ENCODE data around the gene SNED1.
A peak's percentile ranks its signal among the peaks of the same experiment; 100 is the strongest.

Gene SNED1

DNA sequence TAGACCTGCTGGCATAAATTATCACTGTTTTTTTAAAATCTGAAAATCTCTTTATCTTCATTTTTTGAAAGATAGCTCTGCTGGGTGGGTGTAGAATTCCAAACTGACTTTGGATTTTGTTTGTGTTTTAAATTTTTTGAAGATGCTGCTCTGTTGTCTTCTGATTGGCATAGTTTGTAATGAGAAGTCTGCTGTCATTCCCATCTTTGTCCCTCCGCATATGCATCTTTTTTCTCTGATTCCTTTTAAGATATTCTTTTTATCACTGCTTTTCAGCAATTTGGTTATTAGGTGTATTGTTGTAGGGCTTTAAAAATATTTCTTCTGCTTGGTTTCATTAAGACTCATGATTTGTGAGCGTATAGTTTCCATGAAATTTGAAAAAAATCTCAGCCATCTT is 7.2 kb downstream of the SNED1 start:
- CTCF ChIA-PET: interaction anchor here (0.6 to 0.7 kb wide), 2 partner anchors 491 to 933 kb away, joined by 3 read pairs; no protein-coding TSS in a partner anchor
- POLR2A ChIA-PET: no interaction called here
- no peaks in the 10 kb centered on the region for H3K9me3 ChIP-seq (ENCODE audit: control insufficient read depth, insufficient read depth, low read depth, low read length)
- H3K4me3 ChIP-seq (ENCODE audit: low read depth, low read length): no peak overlapping the region
- TF ChIP-seq, protein P1, sequence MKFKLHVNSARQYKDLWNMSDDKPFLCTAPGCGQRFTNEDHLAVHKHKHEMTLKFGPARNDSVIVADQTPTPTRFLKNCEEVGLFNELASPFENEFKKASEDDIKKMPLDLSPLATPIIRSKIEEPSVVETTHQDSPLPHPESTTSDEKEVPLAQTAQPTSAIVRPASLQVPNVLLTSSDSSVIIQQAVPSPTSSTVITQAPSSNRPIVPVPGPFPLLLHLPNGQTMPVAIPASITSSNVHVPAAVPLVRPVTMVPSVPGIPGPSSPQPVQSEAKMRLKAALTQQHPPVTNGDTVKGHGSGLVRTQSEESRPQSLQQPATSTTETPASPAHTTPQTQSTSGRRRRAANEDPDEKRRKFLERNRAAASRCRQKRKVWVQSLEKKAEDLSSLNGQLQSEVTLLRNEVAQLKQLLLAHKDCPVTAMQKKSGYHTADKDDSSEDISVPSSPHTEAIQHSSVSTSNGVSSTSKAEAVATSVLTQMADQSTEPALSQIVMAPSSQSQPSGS (tag by site-specific recombination; IDR thresholded peaks at IDR 0.05; ENCODE audit: low read depth): no peak
- TF ChIP-seq, protein P2, sequence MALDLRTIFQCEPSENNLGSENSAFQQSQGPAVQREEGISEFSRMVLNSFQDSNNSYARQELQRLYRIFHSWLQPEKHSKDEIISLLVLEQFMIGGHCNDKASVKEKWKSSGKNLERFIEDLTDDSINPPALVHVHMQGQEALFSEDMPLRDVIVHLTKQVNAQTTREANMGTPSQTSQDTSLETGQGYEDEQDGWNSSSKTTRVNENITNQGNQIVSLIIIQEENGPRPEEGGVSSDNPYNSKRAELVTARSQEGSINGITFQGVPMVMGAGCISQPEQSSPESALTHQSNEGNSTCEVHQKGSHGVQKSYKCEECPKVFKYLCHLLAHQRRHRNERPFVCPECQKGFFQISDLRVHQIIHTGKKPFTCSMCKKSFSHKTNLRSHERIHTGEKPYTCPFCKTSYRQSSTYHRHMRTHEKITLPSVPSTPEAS (tag by site-specific recombination; IDR thresholded peaks at IDR 0.05): no peak
- TF ChIP-seq, protein P3, sequence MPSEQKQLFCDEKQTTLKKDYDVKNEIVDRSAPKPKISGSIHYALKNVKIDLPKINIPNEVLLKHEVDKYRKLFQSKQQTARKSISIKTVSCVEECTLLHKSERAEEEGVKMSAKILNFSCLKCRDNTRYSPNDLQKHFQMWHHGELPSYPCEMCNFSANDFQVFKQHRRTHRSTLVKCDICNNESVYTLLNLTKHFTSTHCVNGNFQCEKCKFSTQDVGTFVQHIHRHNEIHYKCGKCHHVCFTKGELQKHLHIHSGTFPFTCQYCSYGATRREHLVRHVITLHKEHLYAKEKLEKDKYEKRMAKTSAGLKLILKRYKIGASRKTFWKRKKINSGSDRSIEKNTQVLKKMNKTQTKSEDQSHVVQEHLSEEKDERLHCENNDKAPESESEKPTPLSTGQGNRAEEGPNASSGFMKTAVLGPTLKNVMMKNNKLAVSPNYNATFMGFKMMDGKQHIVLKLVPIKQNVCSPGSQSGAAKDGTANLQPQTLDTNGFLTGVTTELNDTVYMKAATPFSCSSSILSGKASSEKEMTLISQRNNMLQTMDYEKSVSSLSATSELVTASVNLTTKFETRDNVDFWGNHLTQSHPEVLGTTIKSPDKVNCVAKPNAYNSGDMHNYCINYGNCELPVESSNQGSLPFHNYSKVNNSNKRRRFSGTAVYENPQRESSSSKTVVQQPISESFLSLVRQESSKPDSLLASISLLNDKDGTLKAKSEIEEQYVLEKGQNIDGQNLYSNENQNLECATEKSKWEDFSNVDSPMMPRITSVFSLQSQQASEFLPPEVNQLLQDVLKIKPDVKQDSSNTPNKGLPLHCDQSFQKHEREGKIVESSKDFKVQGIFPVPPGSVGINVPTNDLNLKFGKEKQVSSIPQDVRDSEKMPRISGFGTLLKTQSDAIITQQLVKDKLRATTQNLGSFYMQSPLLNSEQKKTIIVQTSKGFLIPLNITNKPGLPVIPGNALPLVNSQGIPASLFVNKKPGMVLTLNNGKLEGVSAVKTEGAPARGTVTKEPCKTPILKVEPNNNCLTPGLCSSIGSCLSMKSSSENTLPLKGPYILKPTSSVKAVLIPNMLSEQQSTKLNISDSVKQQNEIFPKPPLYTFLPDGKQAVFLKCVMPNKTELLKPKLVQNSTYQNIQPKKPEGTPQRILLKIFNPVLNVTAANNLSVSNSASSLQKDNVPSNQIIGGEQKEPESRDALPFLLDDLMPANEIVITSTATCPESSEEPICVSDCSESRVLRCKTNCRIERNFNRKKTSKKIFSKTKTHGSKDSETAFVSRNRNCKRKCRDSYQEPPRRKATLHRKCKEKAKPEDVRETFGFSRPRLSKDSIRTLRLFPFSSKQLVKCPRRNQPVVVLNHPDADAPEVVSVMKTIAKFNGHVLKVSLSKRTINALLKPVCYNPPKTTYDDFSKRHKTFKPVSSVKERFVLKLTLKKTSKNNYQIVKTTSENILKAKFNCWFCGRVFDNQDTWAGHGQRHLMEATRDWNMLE (tag by site-specific recombination; conservative IDR thresholded peaks at IDR 0.05; ENCODE audit: low read depth): no peak
- TF ChIP-seq ZNF433 (tag by site-specific recombination; IDR thresholded peaks at IDR 0.05; ENCODE audit: low read depth): no peak
- TF ChIP-seq SETDB1 (IDR thresholded peaks at IDR 0.05; ENCODE audit: insufficient read length, low read length): peak; percentile 85
- TF ChIP-seq ZNF133 (tag by site-specific recombination; IDR thresholded peaks at IDR 0.05): no peak
- H3K27ac ChIP-seq (ENCODE audit: extremely low read depth, low read depth, low read length): no peak overlapping the region
- peaks cover 0 to 11% of the 10 kb centered on the region in 2 experiments; a peak in 1 of 3 replicates for H3K36me3 ChIP-seq (ENCODE audit: control insufficient read depth in 2 of 2, insufficient read depth in 1 of 2, low read length in 2 of 2)
- H3K4me1 ChIP-seq (ENCODE audit: control insufficient read depth, insufficient read depth, low read length): peaks cover 11% of the 10 kb centered on the region

DNA sequence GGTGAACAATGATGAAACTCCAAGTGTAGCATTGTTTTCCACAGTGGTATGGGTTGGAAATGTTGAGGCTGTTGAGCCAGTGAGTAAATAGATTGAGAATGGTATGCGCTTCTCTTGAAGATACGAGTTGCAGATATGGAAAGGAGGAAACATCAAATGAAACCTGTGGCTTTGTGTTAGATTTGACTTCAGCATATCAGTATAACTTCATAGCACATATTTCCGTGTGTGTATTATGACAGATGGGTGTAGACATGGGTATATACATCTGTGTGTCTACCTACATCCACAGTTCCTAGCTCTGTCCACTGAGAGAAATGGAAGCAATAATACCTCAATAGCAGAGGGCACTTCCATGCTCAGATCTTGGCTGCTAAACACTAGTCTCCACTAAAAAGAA is 8.0 kb downstream of the SNED1 start:
- CTCF ChIA-PET: no interaction called here
- Histone ChIP-seq H3K4me3 (ENCODE audit: low read depth, low read length) (no peak overlapping the region), H3K4me1 (ENCODE audit: control insufficient read depth, insufficient read depth, low read length) (peaks cover 11% of the 10 kb centered on the region), H3K36me3 (ENCODE audit: control insufficient read depth in 2 of 2, insufficient read depth in 1 of 2, low read length in 2 of 2) (peaks cover 0 to 6% of the 10 kb centered on the region in 2 experiments; a peak in 1 of 3 replicates), H3K9me3 (ENCODE audit: control insufficient read depth, insufficient read depth, low read depth, low read length) (no peaks in the 10 kb centered on the region), H3K27ac (ENCODE audit: extremely low read depth, low read depth, low read length) (no peak overlapping the region)
- POLR2A ChIA-PET: no interaction called here
- TF ChIP-seq SP7 (tag by site-specific recombination; IDR thresholded peaks at IDR 0.05) (no peak), SP2 (tag by site-specific recombination; IDR thresholded peaks at IDR 0.05) (no peak), ZNF558 (tag by site-specific recombination; IDR thresholded peaks at IDR 0.05) (no peak), TRIM28 (IDR thresholded peaks at IDR 0.05; ENCODE audit: borderline replicate concordance, low read length) (no peak)
- TF ChIP-seq, protein P2 (tag by site-specific recombination; IDR thresholded peaks at IDR 0.05): no peak
- TF ChIP-seq, protein P4, sequence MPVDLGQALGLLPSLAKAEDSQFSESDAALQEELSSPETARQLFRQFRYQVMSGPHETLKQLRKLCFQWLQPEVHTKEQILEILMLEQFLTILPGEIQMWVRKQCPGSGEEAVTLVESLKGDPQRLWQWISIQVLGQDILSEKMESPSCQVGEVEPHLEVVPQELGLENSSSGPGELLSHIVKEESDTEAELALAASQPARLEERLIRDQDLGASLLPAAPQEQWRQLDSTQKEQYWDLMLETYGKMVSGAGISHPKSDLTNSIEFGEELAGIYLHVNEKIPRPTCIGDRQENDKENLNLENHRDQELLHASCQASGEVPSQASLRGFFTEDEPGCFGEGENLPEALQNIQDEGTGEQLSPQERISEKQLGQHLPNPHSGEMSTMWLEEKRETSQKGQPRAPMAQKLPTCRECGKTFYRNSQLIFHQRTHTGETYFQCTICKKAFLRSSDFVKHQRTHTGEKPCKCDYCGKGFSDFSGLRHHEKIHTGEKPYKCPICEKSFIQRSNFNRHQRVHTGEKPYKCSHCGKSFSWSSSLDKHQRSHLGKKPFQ (tag by site-specific recombination; IDR thresholded peaks at IDR 0.05): no peak
